LHCN-M2 (cell line): ENCODE measurements around the gene DGKH. TPM values are rescaled to one million over a fixed set of nuclear protein-coding genes. Genes with fewer than 3 reads are reported as not detected.

Experiments used
- DNase-seq: peaks from one replicate; pipeline ENCODE4 v3.0.0-alpha.2; 2012; ENCODE audit warnings: low read depth
- polyA plus RNA-seq: library from polyadenylated mRNA; unstranded; fragments of >200 nt; gene quantifications from one replicate; pipeline ENCODE4 v1.2.1, GENCODE V29; 2012; ENCODE audit warnings: missing spikeins
- total RNA-seq: library from RNA; depleted of rRNA; stranded (reverse); fragments of >200 nt; gene quantifications from 2 replicates; pipeline ENCODE4 v1.2.3, GENCODE V29; 2014; rRNA removed

Gene DGKH
- total RNA-seq: 3.7 and 4.8 TPM in 2 replicates
- 0.94 TPM for polyA plus RNA-seq

GRCh38 chr13:42048342-42048683 lies at the start of gene DGKH:
TSS of gene DGKH (plus strand) at chr13:42048648. CDS start at chr13:42048774, 126 bp downstream.
- no peak for DNase-seq

GRCh38 chr13:42000846-42001245 lies 47.6 kb upstream of the DGKH start:
- DNase-seq: no peak

- DNase-seq: peak; percentile 66
Observed at GRCh38 chr13:42001580-42001979, 46.9 kb upstream of the DGKH start.

- no peak for DNase-seq
Observed at GRCh38 chr13:42002066-42002465, 46.4 kb upstream of the DGKH start.

- peak; percentile 37 for DNase-seq
Observed at GRCh38 chr13:42007844-42008243, 40.6 kb upstream of the DGKH start.

- no peak for DNase-seq
Observed at GRCh38 chr13:42009057-42009456, 39.4 kb upstream of the DGKH start.

GRCh38 chr13:42011601-42012350 lies 36.7 kb upstream of the DGKH start:
- DNase-seq: no peak

GRCh38 chr13:42014119-42014518 lies 34.3 kb upstream of the DGKH start:
- DNase-seq: no peak

- DNase-seq: no peak
Observed at GRCh38 chr13:42017264-42017663, 31.2 kb upstream of the DGKH start.

GRCh38 chr13:42021851-42022250 lies 26.6 kb upstream of the DGKH start:
- no peak for DNase-seq

- DNase-seq: no peak
Observed at GRCh38 chr13:42022336-42022735, 26.1 kb upstream of the DGKH start.

- DNase-seq: no peak
Observed at GRCh38 chr13:42022796-42023493, 25.5 kb upstream of the DGKH start.

- DNase-seq: no peak
Observed at GRCh38 chr13:42027286-42027685, 21.2 kb upstream of the DGKH start.

GRCh38 chr13:42028113-42028799 lies 20.2 kb upstream of the DGKH start:
- peak; percentile 26 for DNase-seq

GRCh38 chr13:42035905-42036521 lies 12.4 kb upstream of the DGKH start:
- DNase-seq: peak; percentile 33

- DNase-seq: peak; percentile 73
Observed at GRCh38 chr13:42036711-42037110, 11.7 kb upstream of the DGKH start.

- DNase-seq: no peak
Observed at GRCh38 chr13:42038661-42039456, 9.6 kb upstream of the DGKH start.

GRCh38 chr13:42039457-42039945 lies 8.9 kb upstream of the DGKH start:
- no peak for DNase-seq

GRCh38 chr13:42039946-42040729 lies 8.3 kb upstream of the DGKH start:
- DNase-seq: peak; percentile 82

- no peak for DNase-seq
Observed at GRCh38 chr13:42040730-42041010, 7.8 kb upstream of the DGKH start.
